ENCODE results near the gene COPS7B.

GRCh38 chr2:231765496-231765929 lies 20.7 kb upstream of the COPS7B start:
- TF ChIP-seq, protein P1, sequence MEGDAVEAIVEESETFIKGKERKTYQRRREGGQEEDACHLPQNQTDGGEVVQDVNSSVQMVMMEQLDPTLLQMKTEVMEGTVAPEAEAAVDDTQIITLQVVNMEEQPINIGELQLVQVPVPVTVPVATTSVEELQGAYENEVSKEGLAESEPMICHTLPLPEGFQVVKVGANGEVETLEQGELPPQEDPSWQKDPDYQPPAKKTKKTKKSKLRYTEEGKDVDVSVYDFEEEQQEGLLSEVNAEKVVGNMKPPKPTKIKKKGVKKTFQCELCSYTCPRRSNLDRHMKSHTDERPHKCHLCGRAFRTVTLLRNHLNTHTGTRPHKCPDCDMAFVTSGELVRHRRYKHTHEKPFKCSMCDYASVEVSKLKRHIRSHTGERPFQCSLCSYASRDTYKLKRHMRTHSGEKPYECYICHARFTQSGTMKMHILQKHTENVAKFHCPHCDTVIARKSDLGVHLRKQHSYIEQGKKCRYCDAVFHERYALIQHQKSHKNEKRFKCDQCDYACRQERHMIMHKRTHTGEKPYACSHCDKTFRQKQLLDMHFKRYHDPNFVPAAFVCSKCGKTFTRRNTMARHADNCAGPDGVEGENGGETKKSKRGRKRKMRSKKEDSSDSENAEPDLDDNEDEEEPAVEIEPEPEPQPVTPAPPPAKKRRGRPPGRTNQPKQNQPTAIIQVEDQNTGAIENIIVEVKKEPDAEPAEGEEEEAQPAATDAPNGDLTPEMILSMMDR (conservative IDR thresholded peaks at IDR 0.05), result no peak
- no peak for TF ChIP-seq ZFX (IDR thresholded peaks at IDR 0.05)

All from C4-2B (cell line).